ENCODE data around the gene NFIL3.

- TF ChIP-seq, protein P1, sequence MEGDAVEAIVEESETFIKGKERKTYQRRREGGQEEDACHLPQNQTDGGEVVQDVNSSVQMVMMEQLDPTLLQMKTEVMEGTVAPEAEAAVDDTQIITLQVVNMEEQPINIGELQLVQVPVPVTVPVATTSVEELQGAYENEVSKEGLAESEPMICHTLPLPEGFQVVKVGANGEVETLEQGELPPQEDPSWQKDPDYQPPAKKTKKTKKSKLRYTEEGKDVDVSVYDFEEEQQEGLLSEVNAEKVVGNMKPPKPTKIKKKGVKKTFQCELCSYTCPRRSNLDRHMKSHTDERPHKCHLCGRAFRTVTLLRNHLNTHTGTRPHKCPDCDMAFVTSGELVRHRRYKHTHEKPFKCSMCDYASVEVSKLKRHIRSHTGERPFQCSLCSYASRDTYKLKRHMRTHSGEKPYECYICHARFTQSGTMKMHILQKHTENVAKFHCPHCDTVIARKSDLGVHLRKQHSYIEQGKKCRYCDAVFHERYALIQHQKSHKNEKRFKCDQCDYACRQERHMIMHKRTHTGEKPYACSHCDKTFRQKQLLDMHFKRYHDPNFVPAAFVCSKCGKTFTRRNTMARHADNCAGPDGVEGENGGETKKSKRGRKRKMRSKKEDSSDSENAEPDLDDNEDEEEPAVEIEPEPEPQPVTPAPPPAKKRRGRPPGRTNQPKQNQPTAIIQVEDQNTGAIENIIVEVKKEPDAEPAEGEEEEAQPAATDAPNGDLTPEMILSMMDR (conservative IDR thresholded peaks at IDR 0.05; ENCODE audit: low read length), result no peak
- no peak for TF ChIP-seq EZH2phosphoT487 (IDR thresholded peaks at IDR 0.05; ENCODE audit: borderline replicate concordance, low read depth, low read length)
Measured at GRCh38 chr9:91428927-91429351, 5.3 kb upstream of the NFIL3 start.
